ENCODE results near the gene LACC1.

Gene LACC1

GRCh38 chr13:43908156-43909126, 28.7 kb downstream of the LACC1 start:
- peak; percentile 74 for DNase-seq (ENCODE audit: low read depth)

GRCh38 chr13:43910856-43911255, 31.2 kb downstream of the LACC1 start:
- DNase-seq (ENCODE audit: low read depth): no peak
- H3K4me3 ChIP-seq (replicated peaks; ENCODE audit: low read depth, low read length): no peak overlapping the region
- no peak for TF ChIP-seq CTCF (IDR thresholded peaks at IDR 0.05; ENCODE audit: low read length, missing control alignments)

More at GRCh38 chr13:43908156-43909126, 28.7 kb downstream of the LACC1 start:
- TF ChIP-seq CTCF (IDR thresholded peaks at IDR 0.05; ENCODE audit: low read length, missing control alignments): peak; percentile 44
- H3K4me3 ChIP-seq (replicated peaks; ENCODE audit: low read depth, low read length): no peak overlapping the region

DNA sequence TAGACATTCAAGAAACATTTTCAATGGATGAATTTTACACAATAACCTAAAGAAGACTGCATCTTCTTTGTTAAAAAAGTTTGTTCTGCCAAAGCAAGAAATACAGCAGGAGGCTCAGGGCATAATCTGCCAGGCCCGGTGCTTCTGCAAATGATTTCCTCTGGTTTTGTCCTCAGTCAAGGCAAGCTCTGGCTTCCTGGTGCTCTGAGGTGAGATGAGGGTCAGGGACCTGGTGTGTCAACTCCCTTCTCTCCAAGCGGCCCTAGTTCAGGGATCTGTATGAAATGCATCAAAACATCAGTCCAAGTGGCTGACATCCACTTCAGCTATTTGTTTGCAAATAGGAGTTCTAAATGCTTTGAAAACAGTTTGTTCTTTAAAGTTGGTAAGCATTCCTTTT, 31.6 kb downstream of the LACC1 start:
- DNase-seq (ENCODE audit: low read depth): no peak
- no peak overlapping the region for H3K4me3 ChIP-seq (replicated peaks; ENCODE audit: low read depth, low read length)
- no peak for TF ChIP-seq CTCF (IDR thresholded peaks at IDR 0.05; ENCODE audit: low read length, missing control alignments)

GRCh38 chr13:43911871-43912270, 32.2 kb downstream of the LACC1 start:
- H3K4me3 ChIP-seq (replicated peaks; ENCODE audit: low read depth, low read length): no peak overlapping the region
- no peak for DNase-seq (ENCODE audit: low read depth)
- no peak for TF ChIP-seq CTCF (IDR thresholded peaks at IDR 0.05; ENCODE audit: low read length, missing control alignments)

- no peak overlapping the region for H3K4me3 ChIP-seq (replicated peaks; ENCODE audit: low read depth, low read length)
- no peak for DNase-seq (ENCODE audit: low read depth)
- TF ChIP-seq CTCF (IDR thresholded peaks at IDR 0.05; ENCODE audit: low read length, missing control alignments): no peak
Measured at GRCh38 chr13:43915451-43915850, 35.7 kb downstream of the LACC1 start.

GRCh38 chr13:43916828-43917227, 37.1 kb downstream of the LACC1 start:
- TF ChIP-seq CTCF (IDR thresholded peaks at IDR 0.05; ENCODE audit: low read length, missing control alignments): no peak
- no peak for DNase-seq (ENCODE audit: low read depth)
- H3K4me3 ChIP-seq (replicated peaks; ENCODE audit: low read depth, low read length): no peak overlapping the region
